MM.1S (cell line): Measurements from ENCODE around the gene NLRC3.

Experiments
- DNase-seq: peaks from one replicate; pipeline ENCODE4 v3.0.0-alpha.2; 2015
- H2AFZ ChIP-seq: fragments of 300-600 bp; sonication (generic); 2 replicates; pipeline ENCODE4 v1.6.0; 2016; ENCODE audit warnings: antibody characterized with exemption, low read length
- H3F3A ChIP-seq: fragments of 300-600 bp; sonication (generic); 2 replicates; pipeline ENCODE4 v1.6.1; 2016; ENCODE audit warnings: mild to moderate bottlenecking, antibody characterized with exemption, low read length, moderate library complexity, mixed read lengths; ENCODE audit not compliant: insufficient read depth
- H3K27ac ChIP-seq: fragments of 300-600 bp; sonication (generic); 2 replicates; pipeline ENCODE4 v1.5.1; 2016; ENCODE audit warnings: mild to moderate bottlenecking, low read length
- H3K27me3 ChIP-seq: fragments of 300-600 bp; sonication (generic); replicated peaks from 2 replicates; pipeline ENCODE4 v1.6.0; 2016; ENCODE audit warnings: low read length; ENCODE audit not compliant: insufficient read depth
- H3K36me3 ChIP-seq: fragments of 300-600 bp; sonication (generic); replicated peaks from 2 replicates; pipeline ENCODE4 v1.6.1; 2016; ENCODE audit warnings: mild to moderate bottlenecking, low read length, mixed read lengths; ENCODE audit not compliant: insufficient read depth
- H3K4me1 ChIP-seq: fragments of 300-600 bp; sonication (generic); 2 replicates; pipeline ENCODE4 v1.6.1; 2016; ENCODE audit warnings: low read length, mixed read lengths
- H3K4me2 ChIP-seq: fragments of 300-600 bp; sonication (generic); 2 replicates; pipeline ENCODE4 v1.6.0; 2016; ENCODE audit warnings: low read depth, low read length
- H3K4me3 ChIP-seq: fragments of 300-600 bp; sonication (generic); 2 replicates; pipeline ENCODE4 v1.5.1; 2016; ENCODE audit warnings: low read length, mixed read lengths
- H3K79me2 ChIP-seq: fragments of 300-600 bp; sonication (generic); 2 replicates; pipeline ENCODE4 v1.6.1; 2016; ENCODE audit warnings: mixed run types, low read length, mixed read lengths
- H3K9ac ChIP-seq: fragments of 300-600 bp; sonication (generic); 2 replicates; pipeline ENCODE4 v1.6.1; 2016; ENCODE audit warnings: low read length, mixed read lengths
- H3K9me2 ChIP-seq: fragments of 300-600 bp; sonication (generic); replicated peaks from 2 replicates; pipeline ENCODE4 v1.6.1; 2016; ENCODE audit warnings: mild to moderate bottlenecking, low read length, mixed read lengths; ENCODE audit not compliant: insufficient read depth
- H3K9me3 ChIP-seq: fragments of 300-600 bp; sonication (generic); replicated peaks from 2 replicates; pipeline ENCODE4 v1.6.1; 2016; ENCODE audit warnings: mild to moderate bottlenecking, low read length, mixed read lengths; ENCODE audit not compliant: insufficient read depth
- H4K20me1 ChIP-seq: fragments of 300-600 bp; sonication (generic); 2 replicates; pipeline ENCODE4 v1.6.1; 2016; ENCODE audit warnings: mild to moderate bottlenecking, low read length, moderate library complexity, mixed read lengths; ENCODE audit not compliant: insufficient read depth
- EZH2 ChIP-seq: fragments of 300-600 bp; sonication (generic); optimal IDR thresholded peaks from 2 replicates; pipeline ENCODE3; 2017; ENCODE audit warnings: low read depth, mild to moderate bottlenecking, antibody characterized with exemption, low read length, mixed read lengths
- EZH2phosphoT487 ChIP-seq: fragments of 300-600 bp; sonication (generic); IDR thresholded peaks from 2 replicates; pipeline ENCODE4 v1.6.1; 2018; ENCODE audit warnings: antibody characterized with exemption, low read length
- TF ChIP-seq, protein P1 (sequence below): fragments of 300-600 bp; sonication (generic); IDR thresholded peaks from 2 replicates; pipeline ENCODE4 v1.5.1; 2016; ENCODE audit warnings: antibody characterized with exemption, low read length, mixed read lengths

Gene NLRC3

DNA sequence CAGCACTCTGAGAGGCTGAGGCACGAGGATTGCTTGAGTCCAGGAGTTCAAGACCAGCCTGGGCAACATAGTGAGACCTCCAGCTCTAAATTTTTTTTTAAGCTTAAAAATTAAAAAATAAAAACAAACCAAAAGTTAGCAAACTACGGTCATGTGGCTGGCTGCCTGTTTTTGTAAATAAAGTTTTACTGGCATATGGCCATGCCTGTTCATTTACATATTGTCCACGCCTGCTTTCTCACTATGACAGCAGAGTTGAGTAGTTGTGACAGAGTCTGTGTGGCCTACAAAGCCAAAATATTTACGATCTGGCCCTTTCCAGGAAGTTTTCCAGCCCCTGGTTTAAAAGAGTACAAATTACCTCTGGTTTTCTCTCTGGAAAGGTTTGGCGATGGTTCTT is 30.9 kb upstream of the NLRC3 start:
- Histone ChIP-seq H3K4me2 (no peak overlapping the region), H3F3A (peaks cover 3% of the 10 kb centered on the region; the same call in 1 of the 2 replicates), H3K9ac (no peak overlapping the region), H3K4me1 (peaks cover 12% of the 10 kb centered on the region), H3K4me3 (no peak overlapping the region), H3K27ac (no peak overlapping the region), H3K79me2 (peaks cover 25% of the 10 kb centered on the region), H3K9me2 (no peaks in the 10 kb centered on the region), H3K9me3 (no peaks in the 10 kb centered on the region), H4K20me1 (no peaks in the 10 kb centered on the region), H2AFZ (no peak overlapping the region), H3K36me3 (no peaks in the 10 kb centered on the region), H3K27me3 (no peaks in the 10 kb centered on the region)
- no peak for TF ChIP-seq EZH2
- TF ChIP-seq, protein P1, sequence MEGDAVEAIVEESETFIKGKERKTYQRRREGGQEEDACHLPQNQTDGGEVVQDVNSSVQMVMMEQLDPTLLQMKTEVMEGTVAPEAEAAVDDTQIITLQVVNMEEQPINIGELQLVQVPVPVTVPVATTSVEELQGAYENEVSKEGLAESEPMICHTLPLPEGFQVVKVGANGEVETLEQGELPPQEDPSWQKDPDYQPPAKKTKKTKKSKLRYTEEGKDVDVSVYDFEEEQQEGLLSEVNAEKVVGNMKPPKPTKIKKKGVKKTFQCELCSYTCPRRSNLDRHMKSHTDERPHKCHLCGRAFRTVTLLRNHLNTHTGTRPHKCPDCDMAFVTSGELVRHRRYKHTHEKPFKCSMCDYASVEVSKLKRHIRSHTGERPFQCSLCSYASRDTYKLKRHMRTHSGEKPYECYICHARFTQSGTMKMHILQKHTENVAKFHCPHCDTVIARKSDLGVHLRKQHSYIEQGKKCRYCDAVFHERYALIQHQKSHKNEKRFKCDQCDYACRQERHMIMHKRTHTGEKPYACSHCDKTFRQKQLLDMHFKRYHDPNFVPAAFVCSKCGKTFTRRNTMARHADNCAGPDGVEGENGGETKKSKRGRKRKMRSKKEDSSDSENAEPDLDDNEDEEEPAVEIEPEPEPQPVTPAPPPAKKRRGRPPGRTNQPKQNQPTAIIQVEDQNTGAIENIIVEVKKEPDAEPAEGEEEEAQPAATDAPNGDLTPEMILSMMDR = no peak
- no peak for TF ChIP-seq EZH2phosphoT487
- no peak for DNase-seq

DNA sequence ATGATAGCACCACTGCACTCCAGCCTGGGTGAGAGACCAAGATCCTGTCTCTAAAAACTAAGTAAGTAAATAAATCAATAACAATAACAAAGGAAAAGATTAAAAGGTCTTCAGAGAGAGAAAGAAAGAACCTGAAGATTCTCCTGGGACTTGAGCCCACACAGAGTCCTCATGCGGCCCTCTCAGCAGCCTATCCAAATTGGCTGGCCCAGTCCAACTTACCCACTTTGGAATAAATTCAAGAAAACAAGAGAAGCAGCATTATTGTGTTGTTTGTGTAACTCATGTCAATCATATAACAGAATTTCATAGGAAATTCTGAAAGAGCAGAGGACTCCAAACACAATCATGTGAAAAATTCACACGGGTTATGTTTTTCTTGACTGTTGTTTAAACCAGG is 30.4 kb upstream of the NLRC3 start:
- no peak for DNase-seq
- Histone ChIP-seq H3K27me3 (no peaks in the 10 kb centered on the region), H3K9me2 (no peaks in the 10 kb centered on the region), H4K20me1 (no peaks in the 10 kb centered on the region), H3K9ac (no peak overlapping the region), H3K9me3 (no peaks in the 10 kb centered on the region), H3K4me2 (no peak overlapping the region), H3F3A (peaks cover 3% of the 10 kb centered on the region; the same call in 1 of the 2 replicates), H3K79me2 (peaks cover 21% of the 10 kb centered on the region), H3K4me3 (no peak overlapping the region), H3K27ac (no peak overlapping the region), H3K4me1 (peaks cover 8% of the 10 kb centered on the region), H2AFZ (no peak overlapping the region), H3K36me3 (no peaks in the 10 kb centered on the region)
- TF ChIP-seq EZH2phosphoT487 (no peak), EZH2 (no peak)
- TF ChIP-seq, protein P1 = no peak

DNA sequence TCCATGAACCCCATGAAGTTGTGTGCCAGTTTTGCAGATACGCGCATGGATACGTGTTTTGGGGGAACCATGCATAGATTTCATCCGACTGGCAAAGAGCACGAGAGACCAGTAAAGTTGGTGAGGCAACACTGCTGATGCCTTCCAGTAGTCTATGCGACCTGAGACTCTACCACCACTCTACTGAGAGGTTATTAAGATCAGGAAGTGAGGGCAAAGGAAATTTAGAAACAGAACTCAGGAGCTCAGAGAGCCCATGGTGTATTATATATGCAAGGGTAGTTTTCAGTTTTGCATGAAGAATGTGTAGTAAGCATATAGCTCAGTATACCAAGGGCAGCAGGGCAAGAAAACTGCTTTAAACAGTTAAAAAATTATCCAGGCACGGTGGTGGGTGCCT is 30.0 kb upstream of the NLRC3 start:
- no peak overlapping the region for H2AFZ ChIP-seq
- no peak overlapping the region for H3K9ac ChIP-seq

More for the DNA sequence above, 30.0 kb upstream of the NLRC3 start:
- peaks cover 16% of the 10 kb centered on the region for H3K79me2 ChIP-seq
- no peaks in the 10 kb centered on the region for H3K9me3 ChIP-seq
- no peaks in the 10 kb centered on the region for H3K36me3 ChIP-seq
- DNase-seq = no peak
- peaks cover 6% of the 10 kb centered on the region for H3K4me1 ChIP-seq
- H3K27me3 ChIP-seq = no peaks in the 10 kb centered on the region
- no peaks in the 10 kb centered on the region for H4K20me1 ChIP-seq
- TF ChIP-seq EZH2 = no peak
- TF ChIP-seq, protein P1 = no peak
- TF ChIP-seq EZH2phosphoT487 = no peak
- no peak overlapping the region for H3K4me3 ChIP-seq
- H3K4me2 ChIP-seq = no peak overlapping the region
- H3F3A ChIP-seq = peaks cover 3% of the 10 kb centered on the region; the same call in 1 of the 2 replicates
- H3K9me2 ChIP-seq = no peaks in the 10 kb centered on the region
- H3K27ac ChIP-seq = no peak overlapping the region
